ENCODE data around the gene BTG1. TPM values are rescaled to one million over a fixed set of nuclear protein-coding genes. Genes with fewer than 3 reads are reported as not detected.

Gene BTG1
- polyA plus RNA-seq, 3 donors: 189 to 242 (median 192) TPM

GRCh38 chr12:92170050-92170449 is 24.4 kb upstream of the BTG1 start:
- H3K4me1 Mint-ChIP-seq: peaks cover 9% of the 10 kb centered on the region
- H4K20me1 ChIP-seq (ENCODE audit: insufficient read depth, low read length): no peaks in the 10 kb centered on the region
- H3K27me3 ChIP-seq (ENCODE audit: control insufficient read depth in 2 of 2, insufficient read depth in 2 of 2, low read length in 2 of 2): no peaks in the 10 kb centered on the region
- no peak overlapping the region for H3K27ac ChIP-seq (ENCODE audit: low read depth in 1 of 2, low read length in 2 of 2)
- H3K36me3 ChIP-seq (replicated peaks in 1 of 2; ENCODE audit: control insufficient read depth in 1 of 2, insufficient read depth in 2 of 2, low read length in 2 of 2): no peaks in the 10 kb centered on the region
- H3K36me3 Mint-ChIP-seq: peaks cover 0 to 2% of the 10 kb centered on the region in 2 donors
- H3K9me3 Mint-ChIP-seq: no peaks in the 10 kb centered on the region
- H3K27me3 Mint-ChIP-seq (ENCODE audit: low read depth in 3 of 3): no peaks in the 10 kb centered on the region
- H3K9me3 ChIP-seq (replicated peaks in 1 of 2; ENCODE audit: control insufficient read depth in 1 of 2, insufficient read depth in 1 of 2, low read length in 2 of 2): no peaks in the 10 kb centered on the region
- no peaks in the 10 kb centered on the region for H3K79me2 ChIP-seq (ENCODE audit: insufficient read depth, low read length)
- H2AFZ ChIP-seq (ENCODE audit: insufficient read depth, low read depth, low read length, poor library complexity, severe bottlenecking): no peak overlapping the region
- TF ChIP-seq CTCF (IDR thresholded peaks at IDR 0.05): no peak
- no peak overlapping the region for H3K4me2 ChIP-seq (replicated peaks; ENCODE audit: extremely low read depth, low read length, poor library complexity, severe bottlenecking)
- intact Hi-C loops (cut with micrococcal nuclease): no loop called here
- no peak overlapping the region for H3K9ac ChIP-seq (ENCODE audit: insufficient read depth, low read length, poor library complexity, severe bottlenecking)
- no peak overlapping the region for H3K4me3 ChIP-seq (replicated peaks in 1 of 3; ENCODE audit: low read depth in 2 of 3, low read length in 3 of 3)
- no peaks in the 10 kb centered on the region for H3K4me1 ChIP-seq (ENCODE audit: control insufficient read depth in 1 of 2, insufficient read depth in 2 of 2, low read length in 2 of 2)
- H3K4me3 Mint-ChIP-seq: no peak overlapping the region
- no peak overlapping the region for H3K27ac Mint-ChIP-seq
- DNase-seq: no peak

- peaks cover 11% of the 10 kb centered on the region for H3K4me1 Mint-ChIP-seq
- no peaks in the 10 kb centered on the region for H3K9me3 ChIP-seq (replicated peaks in 1 of 2; ENCODE audit: control insufficient read depth in 1 of 2, insufficient read depth in 1 of 2, low read length in 2 of 2)
- no peak overlapping the region for H3K27ac Mint-ChIP-seq
- H3K79me2 ChIP-seq (ENCODE audit: insufficient read depth, low read length): no peaks in the 10 kb centered on the region
- H2AFZ ChIP-seq (ENCODE audit: insufficient read depth, low read depth, low read length, poor library complexity, severe bottlenecking): no peak overlapping the region
- H4K20me1 ChIP-seq (ENCODE audit: insufficient read depth, low read length): no peaks in the 10 kb centered on the region
- peaks cover 0 to 2% of the 10 kb centered on the region in 2 donors for H3K36me3 Mint-ChIP-seq
- 100% methylated on average over 1 of the region's 2 CpGs for WGBS (ENCODE audit: insufficient coverage)
- H3K27me3 Mint-ChIP-seq (ENCODE audit: low read depth in 3 of 3): no peaks in the 10 kb centered on the region
- H3K4me1 ChIP-seq (ENCODE audit: control insufficient read depth in 1 of 2, insufficient read depth in 2 of 2, low read length in 2 of 2): peaks cover under 1 to 5% of the 10 kb centered on the region in 2 donors
- H3K4me3 ChIP-seq (replicated peaks in 1 of 3; ENCODE audit: low read depth in 2 of 3, low read length in 3 of 3): no peak overlapping the region
- H3K36me3 ChIP-seq (replicated peaks in 1 of 2; ENCODE audit: control insufficient read depth in 1 of 2, insufficient read depth in 2 of 2, low read length in 2 of 2): no peaks in the 10 kb centered on the region
- no peak overlapping the region for H3K27ac ChIP-seq (ENCODE audit: low read depth in 1 of 2, low read length in 2 of 2)
- H3K9me3 Mint-ChIP-seq: no peaks in the 10 kb centered on the region
- H3K4me3 Mint-ChIP-seq: no peak overlapping the region
- no peak overlapping the region for H3K4me2 ChIP-seq (replicated peaks; ENCODE audit: extremely low read depth, low read length, poor library complexity, severe bottlenecking)
- H3K9ac ChIP-seq (ENCODE audit: insufficient read depth, low read length, poor library complexity, severe bottlenecking): no peak overlapping the region
- H3K27me3 ChIP-seq (ENCODE audit: control insufficient read depth in 2 of 2, insufficient read depth in 2 of 2, low read length in 2 of 2): no peaks in the 10 kb centered on the region
- no peak for DNase-seq
- no peak for TF ChIP-seq CTCF (IDR thresholded peaks at IDR 0.05)
- intact Hi-C loops (cut with micrococcal nuclease): no loop called here
These were observed 21.4 kb upstream of the BTG1 start for GRCh38 chr12:92167075-92167474.

Data from CD14-positive monocyte (primary cell).